Nephron (organoid): ENCODE data around the gene ADAMTSL1.

ENCODE experiments used
- H3K27ac Mint-ChIP-seq, 3 experiments: 2 replicates each; pipeline ENCODE4 v1.8.0; 2020; ENCODE audit warnings: mixed read lengths in 3 of 3, mild to moderate bottlenecking in 2 of 3, moderate library complexity in 1 of 3
- H3K27me3 Mint-ChIP-seq: 2 replicates; pipeline ENCODE4 v1.8.0; 2021; ENCODE audit warnings: low read depth, mild to moderate bottlenecking, moderate library complexity, mixed read lengths
- H3K36me3 Mint-ChIP-seq: 2 replicates; pipeline ENCODE4 v1.8.0; 2020; ENCODE audit warnings: low read depth, mixed read lengths
- H3K4me1 Mint-ChIP-seq: 2 replicates; pipeline ENCODE4 v1.8.0; 2020; ENCODE audit warnings: mixed read lengths
- H3K4me3 Mint-ChIP-seq, 3 experiments: 2 replicates each; pipeline ENCODE4 v1.8.0; 2020; ENCODE audit warnings: mild to moderate bottlenecking in 3 of 3, mixed read lengths in 3 of 3, moderate library complexity in 2 of 3
- H3K9me3 Mint-ChIP-seq: 2 replicates; pipeline ENCODE4 v1.8.0; 2020; ENCODE audit warnings: mixed read lengths
- CTCF ChIP-seq, 3 experiments: fragments of 200-600 bp; sonication (generic); IDR thresholded peaks; one replicate each; pipeline ENCODE4 v1.5.0; 2021; ENCODE audit warnings: antibody characterized with exemption in 3 of 3; ENCODE audit not compliant: unreplicated experiment in 3 of 3

Gene ADAMTSL1

GRCh38 chr9:18598969-18599368, 125.0 kb downstream of the ADAMTSL1 start:
- H3K27me3 Mint-ChIP-seq = no peaks in the 10 kb centered on the region
- no peak overlapping the region for H3K4me3 Mint-ChIP-seq
- no peak overlapping the region for H3K27ac Mint-ChIP-seq
- TF ChIP-seq CTCF (IDR thresholded peaks at IDR 0.05; ENCODE audit: unreplicated experiment in 3 of 3) = no peak
- peaks cover 12% of the 10 kb centered on the region for H3K36me3 Mint-ChIP-seq
- peaks cover 10% of the 10 kb centered on the region for H3K9me3 Mint-ChIP-seq
- peaks cover 25% of the 10 kb centered on the region for H3K4me1 Mint-ChIP-seq

- peak overlapping the region in 1 of 3 experiments; percentile 47 for H3K27ac Mint-ChIP-seq
- no peak for TF ChIP-seq CTCF (IDR thresholded peaks at IDR 0.05; ENCODE audit: unreplicated experiment in 3 of 3)
- no peak overlapping the region for H3K4me3 Mint-ChIP-seq
- H3K9me3 Mint-ChIP-seq = no peaks in the 10 kb centered on the region
- H3K27me3 Mint-ChIP-seq = no peaks in the 10 kb centered on the region
- H3K36me3 Mint-ChIP-seq = no peaks in the 10 kb centered on the region
- peaks cover 40% of the 10 kb centered on the region for H3K4me1 Mint-ChIP-seq
Measured at GRCh38 chr9:18601026-18601425, 127.1 kb downstream of the ADAMTSL1 start.

GRCh38 chr9:18601956-18602355, 128.0 kb downstream of the ADAMTSL1 start:
- Mint-ChIP-seq H3K9me3 (no peaks in the 10 kb centered on the region), H3K4me1 (peaks cover 45% of the 10 kb centered on the region), H3K4me3 (no peak overlapping the region)

GRCh38 chr9:18604767-18605730, 131.1 kb downstream of the ADAMTSL1 start:
- Mint-ChIP-seq H3K27ac (peak overlapping the region in 2 of 3 experiments; percentile 76 to 82), H3K9me3 (no peaks in the 10 kb centered on the region), H3K4me3 (no peak overlapping the region), H3K27me3 (no peaks in the 10 kb centered on the region), H3K4me1 (peaks cover 44% of the 10 kb centered on the region), H3K36me3 (no peaks in the 10 kb centered on the region)
- no peak for TF ChIP-seq CTCF (IDR thresholded peaks at IDR 0.05; ENCODE audit: unreplicated experiment in 3 of 3)

More at GRCh38 chr9:18601956-18602355, 128.0 kb downstream of the ADAMTSL1 start:
- Mint-ChIP-seq H3K27me3 (no peaks in the 10 kb centered on the region), H3K36me3 (no peaks in the 10 kb centered on the region), H3K27ac (peak overlapping the region in 2 of 3 experiments; percentile 27 to 29)
- TF ChIP-seq CTCF (IDR thresholded peaks at IDR 0.05; ENCODE audit: unreplicated experiment in 3 of 3) = no peak

GRCh38 chr9:18605766-18606180, 131.8 kb downstream of the ADAMTSL1 start:
- TF ChIP-seq CTCF (IDR thresholded peaks at IDR 0.05; ENCODE audit: unreplicated experiment in 3 of 3) = no peak
- no peaks in the 10 kb centered on the region for H3K36me3 Mint-ChIP-seq
- no peak overlapping the region for H3K4me3 Mint-ChIP-seq
- peak overlapping the region; percentile 53 to 82 (median 76) for H3K27ac Mint-ChIP-seq
- H3K9me3 Mint-ChIP-seq = no peaks in the 10 kb centered on the region
- H3K4me1 Mint-ChIP-seq = peaks cover 44% of the 10 kb centered on the region
- H3K27me3 Mint-ChIP-seq = no peaks in the 10 kb centered on the region
